GM15510 (cell line): ENCODE measurements around the gene GMPS.

Source experiments
- POLR2A ChIP-seq: IDR thresholded peaks from 3 replicates; pipeline ENCODE4 v1.6.1; 2011; ENCODE audit warnings: borderline replicate concordance; ENCODE audit not compliant: insufficient read length; ENCODE audit errors: extremely low read depth

GMPS gene

GRCh38 chr3:155908086-155908485 lies 37.6 kb downstream of the GMPS start:
- TF ChIP-seq POLR2A = no peak

GRCh38 chr3:155908605-155909004 lies 38.2 kb downstream of the GMPS start:
- no peak for TF ChIP-seq POLR2A

GRCh38 chr3:155912090-155912489 lies 41.6 kb downstream of the GMPS start:
- TF ChIP-seq POLR2A = no peak

GRCh38 chr3:155912579-155913190 lies 42.2 kb downstream of the GMPS start:
- no peak for TF ChIP-seq POLR2A

- no peak for TF ChIP-seq POLR2A
These were observed 47.3 kb downstream of the GMPS start for GRCh38 chr3:155917781-155918180.

- no peak for TF ChIP-seq POLR2A
These were observed 49.3 kb downstream of the GMPS start for GRCh38 chr3:155919728-155920127.

- no peak for TF ChIP-seq POLR2A
These were observed 51.0 kb downstream of the GMPS start for GRCh38 chr3:155921486-155921885.

- no peak for TF ChIP-seq POLR2A
These were observed 63.8 kb downstream of the GMPS start for GRCh38 chr3:155934230-155934629.

- no peak for TF ChIP-seq POLR2A
These were observed 68.0 kb downstream of the GMPS start for GRCh38 chr3:155938409-155938808.

GRCh38 chr3:155941354-155941753 lies 70.9 kb downstream of the GMPS start:
- no peak for TF ChIP-seq POLR2A

GRCh38 chr3:155944081-155944480 lies 73.6 kb downstream of the GMPS start:
- TF ChIP-seq POLR2A = no peak

GRCh38 chr3:155946178-155946577 lies 75.7 kb downstream of the GMPS start:
- TF ChIP-seq POLR2A = no peak

- TF ChIP-seq POLR2A = no peak
These were observed 78.0 kb downstream of the GMPS start for GRCh38 chr3:155948476-155948875.

GRCh38 chr3:155949453-155950217 lies 79.2 kb downstream of the GMPS start:
- TF ChIP-seq POLR2A = no peak

GRCh38 chr3:155956508-155957411 lies 86.3 kb downstream of the GMPS start:
- TF ChIP-seq POLR2A = no peak

GRCh38 chr3:155957412-155957880 lies 87.0 kb downstream of the GMPS start:
- no peak for TF ChIP-seq POLR2A

- TF ChIP-seq POLR2A = no peak
These were observed 88.2 kb downstream of the GMPS start for GRCh38 chr3:155958676-155959075.
